BLaER1 treated with 17β-estradiol and CSF1 and Interleukin-3, amounts not matched to agents 10 nM and 100 nM (cell line): Measurements from ENCODE around the gene UXS1.

Source experiments
- H3K27ac ChIP-seq, 11 experiments: shearing (Covaris generic); formaldehyde crosslinking; 2 replicates each; pipeline ENCODE4 v1.8.1; 2022
- H3K27me3 ChIP-seq, 11 experiments: shearing (Covaris generic); formaldehyde crosslinking; 2 replicates each; pipeline ENCODE4 v1.8.1; 2022
- H3K36me3 ChIP-seq, 11 experiments: shearing (Covaris generic); formaldehyde crosslinking; 2 replicates each; pipeline ENCODE4 v1.8.1; 2022
- H3K4me1 ChIP-seq, 10 experiments: shearing (Covaris generic); formaldehyde crosslinking; 2 replicates each; pipeline ENCODE4 v1.8.1; 2022
- H3K4me2 ChIP-seq, 11 experiments: shearing (Covaris generic); formaldehyde crosslinking; 2 replicates each; pipeline ENCODE4 v1.8.1; 2022
- H3K4me3 ChIP-seq, 10 experiments: shearing (Covaris generic); formaldehyde crosslinking; 2 replicates each; pipeline ENCODE4 v1.8.1; 2022
- H3K9ac ChIP-seq, 11 experiments: shearing (Covaris generic); formaldehyde crosslinking; 2 replicates each; pipeline ENCODE4 v1.8.1; 2022
- H3K9me3 ChIP-seq, 11 experiments: shearing (Covaris generic); formaldehyde crosslinking; replicated peaks in 1 of 11; 2 replicates each; pipeline ENCODE4 v1.8.1; 2022
- H4K20me1 ChIP-seq, 11 experiments: shearing (Covaris generic); formaldehyde crosslinking; 2 replicates each; pipeline ENCODE4 v1.8.1; 2022
- Cebpa-rat ChIP-seq, 11 experiments: shearing (Covaris generic); IDR thresholded peaks; 2 replicates each; pipeline ENCODE4 v1.8.1; 2022

Gene UXS1

DNA sequence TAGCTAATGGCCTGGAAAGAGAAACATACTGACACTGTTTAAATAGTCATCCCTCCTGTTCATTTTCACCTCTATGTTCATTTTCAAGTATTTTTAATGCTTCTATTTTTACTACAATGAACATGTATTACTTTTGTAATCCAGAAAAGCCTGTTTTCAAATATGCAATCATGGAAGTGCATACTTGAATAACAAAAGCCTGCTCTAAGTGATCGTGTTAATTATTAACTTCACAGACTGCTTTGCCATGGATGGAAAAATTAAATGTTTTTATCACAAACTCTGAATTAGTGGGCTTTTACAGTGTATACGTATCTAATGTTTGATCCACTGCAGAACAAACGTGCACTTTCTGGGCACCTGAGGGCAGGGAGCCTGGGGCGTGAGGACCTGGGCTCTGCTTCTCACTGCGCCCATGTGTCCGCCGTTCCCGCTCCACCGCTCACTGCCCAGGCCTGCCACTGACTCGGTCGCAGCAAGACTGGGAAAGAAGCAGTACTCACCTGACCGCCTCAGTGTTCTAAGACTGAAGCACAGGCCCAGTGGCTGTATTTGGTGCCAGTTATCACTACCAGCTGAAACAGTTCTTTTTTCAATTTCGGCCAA is 80.6 kb downstream of the UXS1 start:
- no peak for TF ChIP-seq Cebpa-rat (IDR thresholded peaks at IDR 0.05)
- Histone ChIP-seq H3K36me3 (peaks cover 65 to 100% (median 98%) of the 10 kb centered on the region in 11 experiments), H3K4me3 (no peak overlapping the region), H3K27ac (0 out of 22 replicates have a peak overlapping the region, but pooled peaks of 2 of the 11 experiments have one; percentile 10 to 15), H3K9ac (no peak overlapping the region), H3K4me2 (no peak overlapping the region), H3K9me3 (no peaks in the 10 kb centered on the region), H3K4me1 (peaks cover 16 to 62% (median 46%) of the 10 kb centered on the region in 10 experiments), H4K20me1 (peaks cover 0 to 93% (median 61%) of the 10 kb centered on the region in 11 experiments; a peak in 19 of 22 replicates), H3K27me3 (no peaks in the 10 kb centered on the region)

DNA sequence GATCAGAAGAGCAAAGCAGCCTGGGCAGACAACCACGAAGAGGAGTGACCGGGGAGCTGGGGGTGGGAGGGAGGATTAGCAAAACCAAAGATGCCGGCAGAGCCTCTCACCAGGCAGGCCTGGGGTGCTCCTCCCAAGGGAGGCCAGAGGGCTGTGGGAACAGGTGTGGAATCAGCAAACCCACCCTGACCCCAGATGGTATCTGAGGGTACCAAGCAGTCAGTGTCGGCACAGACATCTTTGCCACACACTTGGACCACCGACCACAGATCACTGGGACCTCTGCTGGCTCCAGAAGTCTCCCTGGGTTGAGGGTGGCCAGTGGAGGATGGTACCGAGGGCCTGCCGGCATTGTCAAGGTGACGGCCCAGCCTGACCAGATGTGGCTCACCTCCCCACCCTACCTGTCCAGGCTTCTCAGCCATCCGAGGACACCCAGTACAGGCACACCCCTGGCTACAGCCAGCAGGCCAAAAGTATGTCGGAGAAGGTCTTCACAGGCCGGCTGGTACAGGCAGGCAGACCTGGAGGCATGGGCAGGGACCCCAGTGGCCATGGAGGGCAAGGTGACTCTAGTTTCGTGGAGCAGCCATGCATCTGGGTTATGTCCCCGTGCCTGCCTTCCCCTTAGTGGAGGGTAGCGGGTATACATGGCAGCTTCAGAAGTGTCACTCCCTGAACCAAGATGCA is 82.1 kb downstream of the UXS1 start:
- no peak overlapping the region for H3K9ac ChIP-seq
- H3K4me3 ChIP-seq = no peak overlapping the region
- peaks cover 0 to 93% (median 67%) of the 10 kb centered on the region in 11 experiments; a peak in 19 of 22 replicates for H4K20me1 ChIP-seq
- H3K36me3 ChIP-seq = peaks cover 58 to 100% (median 96%) of the 10 kb centered on the region in 11 experiments
- H3K4me2 ChIP-seq = no peak overlapping the region
- H3K4me1 ChIP-seq = peaks cover 26 to 76% (median 57%) of the 10 kb centered on the region in 10 experiments
- H3K27ac ChIP-seq = no peak overlapping the region
- TF ChIP-seq Cebpa-rat (IDR thresholded peaks at IDR 0.05) = no peak
- H3K9me3 ChIP-seq = no peaks in the 10 kb centered on the region
- H3K27me3 ChIP-seq = no peaks in the 10 kb centered on the region

GRCh38 chr2:106109675-106110424 is 84.3 kb downstream of the UXS1 start:
- Histone ChIP-seq H3K27me3 (no peaks in the 10 kb centered on the region), H3K4me1 (peaks cover 12 to 68% (median 46%) of the 10 kb centered on the region in 10 experiments), H3K4me2 (peak overlapping the region in 7 of 11 experiments; percentile 17 to 55 (median 37); a peak in 11 of 22 replicates), H3K9ac (peak overlapping the region in 2 of 11 experiments; percentile 0 to 4; a peak in 2 of 22 replicates), H3K4me3 (no peak overlapping the region), H3K36me3 (peaks cover 68 to 100% (median 95%) of the 10 kb centered on the region in 11 experiments), H3K27ac (peak overlapping the region in 2 of 11 experiments; percentile 0 to 9; a peak in 1 of 22 replicates), H4K20me1 (peaks cover 0 to 93% (median 70%) of the 10 kb centered on the region in 11 experiments; a peak in 18 of 22 replicates), H3K9me3 (no peaks in the 10 kb centered on the region)
- TF ChIP-seq Cebpa-rat (IDR thresholded peaks at IDR 0.05) = no peak

DNA sequence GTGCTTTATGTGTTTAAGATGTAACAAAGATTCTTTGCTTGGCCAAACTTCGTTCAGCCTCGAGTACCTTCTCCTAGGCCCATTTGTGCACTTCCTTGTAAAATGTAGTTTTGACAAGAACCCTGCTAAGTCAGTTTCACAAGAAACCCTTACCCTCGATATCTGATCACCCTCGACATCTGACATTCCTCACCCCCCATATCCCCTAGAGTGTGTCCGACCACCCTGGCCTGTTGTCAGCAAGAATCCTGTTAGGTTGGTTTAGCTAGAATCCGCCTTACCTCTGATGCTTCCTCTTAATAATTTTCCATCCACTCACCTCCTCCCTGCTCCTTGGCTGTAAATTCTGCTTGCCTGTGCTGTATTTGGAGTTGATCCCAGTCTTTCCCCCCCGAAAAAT is 85.3 kb downstream of the UXS1 start:
- Histone ChIP-seq H3K36me3 (peaks cover 67 to 100% (median 92%) of the 10 kb centered on the region in 11 experiments), H3K27ac (no peak overlapping the region), H3K9ac (no peak overlapping the region), H3K4me3 (no peak overlapping the region), H3K9me3 (no peaks in the 10 kb centered on the region), H4K20me1 (peaks cover 0 to 92% (median 68%) of the 10 kb centered on the region in 11 experiments; a peak in 18 of 22 replicates), H3K4me2 (peak overlapping the region in 1 of 11 experiments; percentile 40; a peak in 1 of 22 replicates), H3K4me1 (peaks cover 7 to 57% (median 39%) of the 10 kb centered on the region in 10 experiments; a peak in 19 of 20 replicates), H3K27me3 (no peaks in the 10 kb centered on the region)
- no peak for TF ChIP-seq Cebpa-rat (IDR thresholded peaks at IDR 0.05)

GRCh38 chr2:106108351-106108750 is 85.8 kb downstream of the UXS1 start:
- peaks cover 62 to 100% (median 92%) of the 10 kb centered on the region in 11 experiments for H3K36me3 ChIP-seq

GRCh38 chr2:106107509-106108131 is 86.5 kb downstream of the UXS1 start:
- no peak overlapping the region for H3K27ac ChIP-seq
- TF ChIP-seq Cebpa-rat (IDR thresholded peaks at IDR 0.05) = no peak
- peak overlapping the region in 3 of 11 experiments; percentile 11 to 55 (median 15); a peak in 4 of 22 replicates for H3K9ac ChIP-seq
- peaks cover 59 to 100% (median 94%) of the 10 kb centered on the region in 11 experiments for H3K36me3 ChIP-seq
- no peak overlapping the region for H3K4me3 ChIP-seq
- peaks cover 7 to 55% (median 39%) of the 10 kb centered on the region in 10 experiments; a peak in 19 of 20 replicates for H3K4me1 ChIP-seq
- H3K9me3 ChIP-seq = no peaks in the 10 kb centered on the region
- peaks cover 0 to 90% (median 63%) of the 10 kb centered on the region in 11 experiments; a peak in 17 of 22 replicates for H4K20me1 ChIP-seq
- H3K4me2 ChIP-seq = peak overlapping the region in 8 of 11 experiments; percentile 3 to 40 (median 19); a peak in 9 of 22 replicates
- H3K27me3 ChIP-seq = no peaks in the 10 kb centered on the region

More at GRCh38 chr2:106108351-106108750, 85.8 kb downstream of the UXS1 start:
- Histone ChIP-seq H3K4me1 (peaks cover 7 to 57% (median 39%) of the 10 kb centered on the region in 10 experiments; a peak in 19 of 20 replicates), H3K27me3 (no peaks in the 10 kb centered on the region), H3K4me3 (no peak overlapping the region), H3K9ac (no peak overlapping the region; a peak in 1 of 22 replicates), H3K4me2 (peak overlapping the region in 3 of 11 experiments; percentile 19 to 40 (median 24); a peak in 3 of 22 replicates), H4K20me1 (peaks cover 0 to 89% (median 65%) of the 10 kb centered on the region in 11 experiments; a peak in 18 of 22 replicates), H3K9me3 (no peaks in the 10 kb centered on the region), H3K27ac (no peak overlapping the region)
- TF ChIP-seq Cebpa-rat (IDR thresholded peaks at IDR 0.05) = no peak

- Histone ChIP-seq H4K20me1 (peaks cover 0 to 84% (median 59%) of the 10 kb centered on the region in 11 experiments; a peak in 17 of 22 replicates), H3K4me2 (0 out of 22 replicates have a peak overlapping the region, but pooled peaks of 1 of the 11 experiments have one; percentile 3), H3K27ac (no peak overlapping the region), H3K27me3 (no peaks in the 10 kb centered on the region), H3K9ac (peak overlapping the region in 3 of 11 experiments; percentile 11 to 55 (median 15); a peak in 3 of 22 replicates), H3K4me3 (no peak overlapping the region), H3K4me1 (peaks cover 7 to 48% (median 36%) of the 10 kb centered on the region in 10 experiments; a peak in 19 of 20 replicates), H3K36me3 (peaks cover 52 to 100% (median 94%) of the 10 kb centered on the region in 11 experiments), H3K9me3 (no peaks in the 10 kb centered on the region)
- no peak for TF ChIP-seq Cebpa-rat (IDR thresholded peaks at IDR 0.05)
Measured at GRCh38 chr2:106106622-106107508, 87.2 kb downstream of the UXS1 start.
